SH-SY5Y (cell line): Measurements from ENCODE around the gene CA10.

Experiments
- GATA2 ChIP-seq: IDR thresholded peaks from 2 replicates; pipeline ENCODE4 v1.6.1; 2011; ENCODE audit warnings: mild to moderate bottlenecking, low read depth, low read length
- GATA3 ChIP-seq: IDR thresholded peaks from 2 replicates; pipeline ENCODE4 v1.6.1; 2011; ENCODE audit warnings: low read depth, mild to moderate bottlenecking, low read length, moderate library complexity

- TF ChIP-seq GATA2 (no peak; the same call in 1 of the 2 replicates), GATA3 (no peak)
These were observed 379.7 kb downstream of the CA10 start for GRCh38 chr17:51778842-51779241.
